Measurements from ENCODE around the gene SLC2A4.
A peak's percentile ranks its signal among the peaks of the same experiment; 100 is the strongest.

The SLC2A4 gene

GRCh38 chr17:7296189-7296861 lies 14.8 kb downstream of the SLC2A4 start:
- H3K27me3 Mint-ChIP-seq: peaks cover 8% of the 10 kb centered on the region
- no peaks in the 10 kb centered on the region for H3K9me3 Mint-ChIP-seq
- peaks cover 20% of the 10 kb centered on the region for H3K4me1 Mint-ChIP-seq
- H3K4me3 Mint-ChIP-seq: peak overlapping the region; percentile 84
- peak overlapping the region; percentile 51 for H3K27ac Mint-ChIP-seq
- H3K36me3 Mint-ChIP-seq: no peaks in the 10 kb centered on the region

- H3K9me3 Mint-ChIP-seq: no peaks in the 10 kb centered on the region
- peaks cover 6% of the 10 kb centered on the region for H3K36me3 Mint-ChIP-seq
- H3K4me3 Mint-ChIP-seq: no peak overlapping the region
- H3K27ac Mint-ChIP-seq: peak overlapping the region; percentile 62
- no peaks in the 10 kb centered on the region for H3K27me3 Mint-ChIP-seq
- H3K4me1 Mint-ChIP-seq: peaks cover 2% of the 10 kb centered on the region
Observed at GRCh38 chr17:7304179-7304578, 22.7 kb downstream of the SLC2A4 start.

GRCh38 chr17:7306911-7307685 lies 25.6 kb downstream of the SLC2A4 start, which contains the start of gene EIF5A:
Gene EIF5A, plus strand, starts transcription at chr17:7307628. Its CDS starts 2,008 bp downstream, at chr17:7309636.
- no peaks in the 10 kb centered on the region for H3K9me3 Mint-ChIP-seq
- H3K4me1 Mint-ChIP-seq: peaks cover 29% of the 10 kb centered on the region
- no peaks in the 10 kb centered on the region for H3K27me3 Mint-ChIP-seq
- H3K4me3 Mint-ChIP-seq: peak within 1 kb of the TSS; percentile 94
- peak within 1 kb of the TSS; percentile 99 for H3K27ac Mint-ChIP-seq
- H3K36me3 Mint-ChIP-seq: peaks cover 27% of the 10 kb centered on the region

GRCh38 chr17:7307686-7308624 lies 26.4 kb downstream of the SLC2A4 start:
- peak overlapping the region; percentile 94 for H3K4me3 Mint-ChIP-seq
- no peaks in the 10 kb centered on the region for H3K27me3 Mint-ChIP-seq
- H3K9me3 Mint-ChIP-seq: no peaks in the 10 kb centered on the region
- peaks cover 37% of the 10 kb centered on the region for H3K4me1 Mint-ChIP-seq
- H3K36me3 Mint-ChIP-seq: peaks cover 33% of the 10 kb centered on the region
- H3K27ac Mint-ChIP-seq: peak overlapping the region; percentile 99

- peaks cover 46% of the 10 kb centered on the region for H3K4me1 Mint-ChIP-seq
- H3K27ac Mint-ChIP-seq: peak overlapping the region; percentile 95
- no peaks in the 10 kb centered on the region for H3K27me3 Mint-ChIP-seq
- H3K9me3 Mint-ChIP-seq: no peaks in the 10 kb centered on the region
- H3K36me3 Mint-ChIP-seq: peaks cover 37% of the 10 kb centered on the region
- H3K4me3 Mint-ChIP-seq: peak overlapping the region; percentile 94
Observed at GRCh38 chr17:7308625-7309433, 27.3 kb downstream of the SLC2A4 start.

GRCh38 chr17:7309628-7310027 lies 28.1 kb downstream of the SLC2A4 start:
- Mint-ChIP-seq H3K27ac (peak overlapping the region; percentile 95), H3K36me3 (peaks cover 38% of the 10 kb centered on the region), H3K9me3 (no peaks in the 10 kb centered on the region), H3K4me3 (peak overlapping the region; percentile 94), H3K4me1 (peaks cover 54% of the 10 kb centered on the region), H3K27me3 (no peaks in the 10 kb centered on the region)

- Mint-ChIP-seq H3K4me3 (peak overlapping the region; percentile 94), H3K27ac (peak overlapping the region; percentile 95), H3K36me3 (peaks cover 38% of the 10 kb centered on the region), H3K9me3 (no peaks in the 10 kb centered on the region), H3K4me1 (peaks cover 59% of the 10 kb centered on the region), H3K27me3 (no peaks in the 10 kb centered on the region)
Observed at GRCh38 chr17:7311110-7311705, 29.7 kb downstream of the SLC2A4 start.

GRCh38 chr17:7312432-7313087 lies 31.0 kb downstream of the SLC2A4 start:
- H3K27ac Mint-ChIP-seq: peak overlapping the region; percentile 80
- H3K4me1 Mint-ChIP-seq: peaks cover 62% of the 10 kb centered on the region
- H3K27me3 Mint-ChIP-seq: no peaks in the 10 kb centered on the region
- no peaks in the 10 kb centered on the region for H3K9me3 Mint-ChIP-seq
- peaks cover 38% of the 10 kb centered on the region for H3K36me3 Mint-ChIP-seq
- peak overlapping the region; percentile 73 for H3K4me3 Mint-ChIP-seq

GRCh38 chr17:7313088-7313889 lies 31.8 kb downstream of the SLC2A4 start:
- peak overlapping the region; percentile 97 for H3K4me3 Mint-ChIP-seq
- H3K27me3 Mint-ChIP-seq: no peaks in the 10 kb centered on the region
- H3K4me1 Mint-ChIP-seq: peaks cover 62% of the 10 kb centered on the region
- H3K27ac Mint-ChIP-seq: peak overlapping the region; percentile 88
- H3K36me3 Mint-ChIP-seq: peaks cover 38% of the 10 kb centered on the region
- no peaks in the 10 kb centered on the region for H3K9me3 Mint-ChIP-seq

- Mint-ChIP-seq H3K9me3 (no peaks in the 10 kb centered on the region), H3K4me1 (peaks cover 61% of the 10 kb centered on the region), H3K36me3 (peaks cover 33% of the 10 kb centered on the region), H3K27me3 (no peaks in the 10 kb centered on the region), H3K4me3 (peak overlapping the region; percentile 97), H3K27ac (peak overlapping the region; percentile 93)
Observed at GRCh38 chr17:7313890-7314718, 32.6 kb downstream of the SLC2A4 start.

- peak within 1 kb of the TSS; percentile 97 for H3K4me3 Mint-ChIP-seq
- no peaks in the 10 kb centered on the region for H3K9me3 Mint-ChIP-seq
- peaks cover 24% of the 10 kb centered on the region for H3K36me3 Mint-ChIP-seq
- no peaks in the 10 kb centered on the region for H3K27me3 Mint-ChIP-seq
- peaks cover 52% of the 10 kb centered on the region for H3K4me1 Mint-ChIP-seq
- peak within 1 kb of the TSS; percentile 95 for H3K27ac Mint-ChIP-seq
Observed at GRCh38 chr17:7314719-7315569, 33.4 kb downstream of the SLC2A4 start, which contains the start of gene GPS2. Gene GPS2, minus strand, starts transcription at chr17:7315360. Its CDS starts 308 bp downstream, at chr17:7315052.

Data from activated naive CD4-positive, alpha-beta T cell treated with anti-CD3 and anti-CD28 coated beads, Interleukin-2, amount 50 U/mL, for 24 hours (primary cell).